Nucleus accumbens (tissue), 56 donors: ENCODE measurements around the gene HDAC8.
A peak's percentile ranks its signal among the peaks of the same experiment; 100 is the strongest.

Experiments used
- DNase-seq, 56 donors: peaks; one replicate each; lab custom pipeline; 2025; lab: John Stamatoyannopoulos, UW

HDAC8 gene

GRCh38 chrX:72387247-72387646 is 185.4 kb downstream of the HDAC8 start:
- no peak for DNase-seq

- DNase-seq: no peak
Measured at GRCh38 chrX:72382202-72382595, 190.4 kb downstream of the HDAC8 start.

- DNase-seq: peak in 3 of 56 donors; percentile 1 to 8 (median 4)
Measured at GRCh38 chrX:72381439-72382201, 191.0 kb downstream of the HDAC8 start.

DNA sequence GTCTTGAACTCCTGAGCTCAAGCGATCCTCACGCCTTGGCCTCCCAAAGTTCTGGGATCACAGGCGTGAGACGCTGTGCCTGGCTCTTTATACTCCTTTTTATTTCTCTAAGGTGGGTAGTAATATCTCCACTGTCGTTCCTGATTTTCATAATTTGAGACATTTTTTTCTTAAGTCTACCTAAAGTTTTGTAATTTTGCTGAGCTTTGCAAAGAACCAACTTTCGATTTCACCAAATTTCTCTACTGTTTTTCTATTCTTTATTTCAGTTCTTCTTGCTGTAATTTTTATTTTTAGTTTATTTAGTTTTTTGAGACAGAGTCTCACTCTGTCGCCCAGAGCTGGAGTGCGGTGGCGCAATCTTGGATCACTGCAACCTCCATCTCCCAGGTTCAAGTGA is 196.5 kb downstream of the HDAC8 start:
- no peak for DNase-seq

DNA sequence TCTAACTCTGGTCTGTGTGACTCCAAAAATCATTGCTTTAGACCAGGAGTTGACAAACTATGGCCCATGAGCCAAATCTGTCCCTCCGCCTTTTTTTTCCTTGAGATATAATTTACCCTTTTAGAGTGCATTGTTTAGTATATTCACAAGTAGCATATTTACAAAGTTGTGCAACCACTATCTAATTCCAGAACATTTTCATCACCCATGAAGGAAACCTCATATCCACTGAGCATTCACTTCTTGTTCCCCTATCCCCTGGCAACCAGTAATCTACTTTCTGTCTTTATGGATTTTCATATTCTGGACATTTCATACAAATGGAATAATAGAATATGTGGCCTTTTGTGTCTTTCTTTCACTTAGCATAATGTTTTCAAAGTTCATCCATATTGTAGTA is 199.5 kb downstream of the HDAC8 start:
- DNase-seq: no peak

DNA sequence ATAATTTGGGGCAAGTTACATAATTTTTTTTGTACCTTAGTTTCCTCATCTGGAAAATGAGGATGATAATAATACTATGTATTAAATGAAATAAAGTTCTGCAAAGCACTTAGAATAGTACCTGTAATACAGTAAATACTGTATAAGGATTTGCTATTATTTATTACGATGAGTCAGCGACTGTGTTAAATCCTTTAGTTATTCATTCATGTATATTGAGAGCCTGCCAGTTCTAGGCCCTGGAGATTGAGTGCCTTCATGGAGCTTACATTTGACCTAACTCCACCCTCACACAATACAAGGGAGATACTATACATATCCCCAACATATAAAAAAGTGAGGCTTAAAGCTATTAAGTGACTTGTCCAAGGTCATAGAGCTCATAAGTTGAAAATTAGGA is 199.9 kb downstream of the HDAC8 start:
- no peak for DNase-seq

DNA sequence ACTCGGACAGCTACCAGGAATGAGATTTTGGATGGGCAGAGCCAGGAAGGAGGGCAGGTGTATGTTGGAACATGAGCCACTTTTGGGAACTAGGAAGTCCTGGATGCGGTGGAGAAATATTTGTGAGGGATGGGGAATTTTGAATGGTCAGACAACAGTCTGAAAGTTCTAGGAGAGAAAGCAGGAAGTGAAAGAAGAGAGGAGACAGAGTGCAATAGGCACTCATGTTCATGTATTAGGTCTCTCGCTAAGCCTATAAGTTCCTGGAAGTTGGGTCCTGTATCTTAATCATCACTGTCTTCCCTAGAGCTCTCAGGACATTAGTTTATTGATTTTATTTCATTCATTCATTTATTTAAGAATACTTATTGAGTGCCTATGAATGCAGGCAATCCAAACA is 201.2 kb downstream of the HDAC8 start:
- no peak for DNase-seq

DNA sequence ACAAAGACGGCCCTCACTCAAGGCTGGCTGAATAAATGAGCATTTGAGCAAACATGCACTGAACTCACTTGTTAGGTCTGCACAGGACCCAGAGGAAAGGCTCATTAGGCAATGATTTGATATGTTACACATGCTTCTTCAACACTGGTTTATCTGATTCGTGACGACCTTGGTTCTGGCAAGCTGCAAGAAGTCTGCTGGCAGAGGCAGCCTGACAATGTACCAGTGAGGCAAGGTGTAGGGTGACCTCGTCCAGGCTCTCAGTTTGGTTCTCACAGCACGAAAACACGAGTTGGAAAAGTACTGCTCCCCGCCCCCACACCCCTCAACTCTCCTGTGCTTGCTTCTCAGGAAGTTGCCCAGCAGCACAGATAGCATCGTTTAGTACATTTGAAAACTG is 203.8 kb downstream of the HDAC8 start:
- DNase-seq: no peak

GRCh38 chrX:72367516-72367915 is 205.1 kb downstream of the HDAC8 start:
- no peak for DNase-seq

- DNase-seq: peak in 6 of 56 donors; percentile 1 to 29 (median 1)
Measured at GRCh38 chrX:72366701-72367454, 205.8 kb downstream of the HDAC8 start.

DNA sequence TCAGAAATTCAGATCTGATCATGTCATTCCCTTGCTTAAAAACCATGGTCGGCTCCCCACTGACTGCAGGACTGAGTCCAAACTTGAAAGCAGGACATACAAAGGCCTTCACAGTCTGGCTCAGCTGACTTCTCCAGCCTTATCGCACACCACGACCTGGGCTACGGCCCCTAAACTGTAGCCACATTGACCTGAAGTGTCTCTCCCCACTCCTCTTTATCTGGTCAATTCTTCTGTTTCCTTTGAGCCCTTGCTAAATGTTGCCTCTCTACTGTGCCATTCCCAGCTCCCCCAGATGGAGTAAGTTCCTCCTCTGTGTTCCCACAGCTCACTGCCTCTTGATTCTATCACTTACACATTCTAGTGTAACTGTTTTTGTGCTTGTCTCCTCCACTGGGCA is 206.5 kb downstream of the HDAC8 start:
- DNase-seq: no peak

GRCh38 chrX:72365126-72365525 is 207.5 kb downstream of the HDAC8 start:
- no peak for DNase-seq

- no peak for DNase-seq
Measured at GRCh38 chrX:72360326-72360725, 212.3 kb downstream of the HDAC8 start.

- peak in 1 of 56 donors; percentile 7 for DNase-seq
Measured at GRCh38 chrX:72358313-72358712, 214.3 kb downstream of the HDAC8 start.

GRCh38 chrX:72352786-72353185 is 219.9 kb downstream of the HDAC8 start:
- DNase-seq: no peak

DNA sequence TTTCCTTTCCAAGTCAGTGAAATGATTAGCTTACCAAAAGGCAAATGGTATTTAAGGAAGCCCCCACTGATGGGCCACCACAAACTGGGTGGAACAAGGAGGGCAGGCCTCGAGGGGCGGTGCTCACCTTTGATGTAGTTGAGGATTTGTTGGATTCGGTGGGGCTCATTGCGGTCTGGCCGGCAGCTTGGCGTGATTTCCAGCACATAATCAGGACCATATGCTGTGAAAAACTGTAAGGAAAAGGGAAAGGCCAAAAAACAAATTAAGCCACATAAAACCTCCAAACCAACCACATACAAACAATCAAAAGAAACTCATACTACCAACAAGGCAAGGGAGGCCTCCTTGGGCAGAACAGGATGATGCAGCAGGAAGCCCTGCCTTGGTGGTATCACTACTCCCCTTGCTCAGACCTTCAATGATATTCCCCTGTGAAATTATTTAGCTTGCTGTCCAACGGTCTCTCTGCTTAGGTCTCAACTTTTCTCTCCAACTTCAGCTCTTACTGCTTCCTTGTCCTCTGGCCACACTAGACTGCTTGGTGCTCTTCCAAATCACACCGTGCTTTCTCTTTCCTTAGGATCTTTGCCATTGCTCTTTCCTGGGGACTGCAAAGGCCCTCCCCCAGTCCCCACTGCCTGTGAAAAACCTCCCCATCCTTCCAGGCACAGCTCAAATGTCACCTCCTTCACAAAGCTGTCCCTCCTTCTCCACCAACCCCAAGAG is 220.9 kb downstream of the HDAC8 start:
- DNase-seq: no peak

- no peak for DNase-seq
Measured at GRCh38 chrX:72349190-72349589, 223.5 kb downstream of the HDAC8 start.

GRCh38 chrX:72348247-72348979 is 224.2 kb downstream of the HDAC8 start:
- no peak for DNase-seq

DNA sequence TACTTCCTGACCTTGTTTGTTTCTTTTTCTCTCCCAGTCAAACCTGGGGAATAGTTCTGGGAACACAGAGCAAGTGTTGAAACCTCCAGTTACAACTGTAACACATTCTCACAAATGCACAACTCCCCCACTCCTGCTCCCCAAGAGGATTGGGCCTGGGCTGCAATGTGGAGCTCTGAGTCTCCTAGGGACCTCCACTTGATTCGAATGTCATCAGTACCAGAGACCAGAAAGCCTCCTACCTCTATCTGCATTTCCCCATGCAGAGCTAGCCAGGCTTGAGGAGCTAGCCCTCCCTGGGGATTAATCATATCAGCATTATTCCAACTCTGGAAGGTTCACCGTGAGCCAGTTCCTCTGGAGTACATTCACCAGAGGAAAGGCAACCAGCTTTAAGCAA is 225.3 kb downstream of the HDAC8 start:
- no peak for DNase-seq

GRCh38 chrX:72346302-72346949 is 226.2 kb downstream of the HDAC8 start:
- DNase-seq: no peak
